Colonic mucosa (tissue), 4 donors: ENCODE measurements around the gene DISC1. TPM values are rescaled to one million over a fixed set of nuclear protein-coding genes. Genes with fewer than 3 reads are reported as not detected.
"Not testable (repeated sequence)": the region's sequence is repeated elsewhere in the genome, so short reads cannot be mapped to it uniquely, and the experiment has no call there.

Experiments used
- DNase-seq: peaks from one replicate; pipeline ENCODE4 v3.0.0-alpha.2; 2020
- H3K27ac ChIP-seq: fragments of 200-600 bp; one replicate; pipeline ENCODE4 v1.8.0; 2021
- H3K27me3 ChIP-seq: fragments of 200-600 bp; one replicate; pipeline ENCODE4 v1.8.0; 2021
- H3K36me3 ChIP-seq: fragments of 200-600 bp; one replicate; pipeline ENCODE4 v1.8.0; 2021
- H3K4me1 ChIP-seq: fragments of 200-600 bp; one replicate; pipeline ENCODE4 v1.8.0; 2021; ENCODE audit warnings: mild to moderate bottlenecking
- H3K4me3 ChIP-seq: fragments of 200-600 bp; one replicate; pipeline ENCODE4 v1.8.0; 2021
- H3K9ac ChIP-seq, 2 donors: one replicate each; pipeline ENCODE4 v1.7.0; 2013; ENCODE audit warnings: control low read depth in 2 of 2, low read depth in 2 of 2, low read length in 2 of 2
- H3K9me3 ChIP-seq: fragments of 200-600 bp; one replicate; pipeline ENCODE4 v1.8.0; 2021
- CTCF ChIP-seq: fragments of 200-600 bp; IDR thresholded peaks from one replicate; pipeline ENCODE4 v1.8.0; 2022; ENCODE audit warnings: antibody characterized with exemption, mild to moderate bottlenecking
- intact Hi-C: fragments of 100-400 bp; cut with DNase I; formaldehyde crosslinking; loops from one replicate; pipeline ENCODE4 v1.14.1; 2022
- total RNA-seq, 2 donors: library from RNA; stranded (reverse); fragmentation: NEBNext Ultra II Directional in 1 of 2; extraction: Animal tissue kit (Norgen Biotek cat#: 25700) in 1 of 2; gene quantifications; one replicate each; pipeline ENCODE4 v1.2.1, GENCODE V29; 2021
- donor health status: healthy.
- donor health status: DM: no; HTN: no; CAD: no.
- donor health status: DM: no; HTN: no; CAD: no.

Gene DISC1
- total RNA-seq, 2 donors from 2014 or later = 3.4 to 5.3 TPM

GRCh38 chr1:231964961-231965360, 338.4 kb downstream of the DISC1 start:
- TF ChIP-seq CTCF = no peak
- no peaks in the 10 kb centered on the region for H3K36me3 ChIP-seq
- intact Hi-C loops = no loop called here
- H3K9ac ChIP-seq = no peak overlapping the region
- no peak overlapping the region for H3K4me3 ChIP-seq
- no peaks in the 10 kb centered on the region for H3K4me1 ChIP-seq
- H3K27ac ChIP-seq = no peak overlapping the region
- no peak for DNase-seq
- no peaks in the 10 kb centered on the region for H3K27me3 ChIP-seq
- H3K9me3 ChIP-seq = no peaks in the 10 kb centered on the region

GRCh38 chr1:231965615-231966014, 339.0 kb downstream of the DISC1 start:
- no peak overlapping the region for H3K9ac ChIP-seq
- no peaks in the 10 kb centered on the region for H3K9me3 ChIP-seq
- DNase-seq = no peak
- intact Hi-C loops = no loop called here
- no peak for TF ChIP-seq CTCF
- H3K4me1 ChIP-seq = no peaks in the 10 kb centered on the region
- no peak overlapping the region for H3K27ac ChIP-seq
- no peaks in the 10 kb centered on the region for H3K27me3 ChIP-seq
- H3K4me3 ChIP-seq = no peak overlapping the region
- no peaks in the 10 kb centered on the region for H3K36me3 ChIP-seq

GRCh38 chr1:231966983-231967382, 340.4 kb downstream of the DISC1 start:
- Histone ChIP-seq H3K27ac (no peak overlapping the region), H3K9me3 (no peaks in the 10 kb centered on the region), H3K4me1 (no peaks in the 10 kb centered on the region), H3K4me3 (no peak overlapping the region), H3K9ac (no peak overlapping the region), H3K36me3 (no peaks in the 10 kb centered on the region), H3K27me3 (no peaks in the 10 kb centered on the region)
- no peak for DNase-seq
- no peak for TF ChIP-seq CTCF
- intact Hi-C loops = no loop called here

GRCh38 chr1:231969076-231969475, 342.5 kb downstream of the DISC1 start:
- Histone ChIP-seq H3K27me3 (no peaks in the 10 kb centered on the region), H3K36me3 (no peaks in the 10 kb centered on the region), H3K4me1 (no peaks in the 10 kb centered on the region), H3K27ac (no peak overlapping the region), H3K9ac (no peak overlapping the region), H3K9me3 (no peaks in the 10 kb centered on the region), H3K4me3 (no peak overlapping the region)
- no peak for DNase-seq
- no peak for TF ChIP-seq CTCF
- intact Hi-C loops = no loop called here

- DNase-seq, H3K4me3 ChIP-seq, H3K9ac ChIP-seq, H3K27ac ChIP-seq, intact Hi-C loops, H3K9me3 ChIP-seq, H3K36me3 ChIP-seq, H3K4me1 ChIP-seq, H3K27me3 ChIP-seq: not testable (repeated sequence)
These were observed 343.2 kb downstream of the DISC1 start for GRCh38 chr1:231969761-231970160.

- TF ChIP-seq CTCF = no peak
- H3K27ac ChIP-seq = no peak overlapping the region
- no peak overlapping the region for H3K4me3 ChIP-seq
- no peaks in the 10 kb centered on the region for H3K27me3 ChIP-seq
- DNase-seq = no peak
- intact Hi-C loops = no loop called here
- H3K4me1 ChIP-seq = no peaks in the 10 kb centered on the region
- no peaks in the 10 kb centered on the region for H3K9me3 ChIP-seq
- no peaks in the 10 kb centered on the region for H3K36me3 ChIP-seq
- H3K9ac ChIP-seq = no peak overlapping the region
These were observed 344.1 kb downstream of the DISC1 start for GRCh38 chr1:231970684-231971083.
